NCI-H748 (cell line): ENCODE data around the gene WDR3.

Experiments
- DNase-seq: peaks from one replicate; lab custom pipeline; 2025; ENCODE audit not compliant: unreplicated experiment; lab: John Stamatoyannopoulos, UW

Gene WDR3

DNA sequence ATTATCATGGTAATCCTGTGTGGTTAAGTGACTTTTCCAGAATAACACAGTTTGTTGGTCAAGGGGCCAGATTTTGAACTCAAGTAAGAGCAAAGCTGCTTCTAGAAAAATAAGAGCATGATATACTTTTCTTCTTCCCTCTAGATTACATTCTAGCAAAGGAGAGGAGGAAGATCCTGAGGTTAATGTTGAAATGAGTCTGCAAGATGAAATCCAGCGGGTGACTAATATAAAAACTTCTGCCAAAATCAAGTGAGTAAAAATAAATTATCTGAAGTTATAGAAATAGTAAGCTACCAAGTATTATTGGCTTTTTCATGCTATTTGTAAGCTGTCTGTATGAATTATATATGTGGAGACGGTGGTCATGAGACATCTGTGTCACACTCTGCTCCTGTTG lies 12.8 kb downstream of the WDR3 start:
- no peak for DNase-seq

DNA sequence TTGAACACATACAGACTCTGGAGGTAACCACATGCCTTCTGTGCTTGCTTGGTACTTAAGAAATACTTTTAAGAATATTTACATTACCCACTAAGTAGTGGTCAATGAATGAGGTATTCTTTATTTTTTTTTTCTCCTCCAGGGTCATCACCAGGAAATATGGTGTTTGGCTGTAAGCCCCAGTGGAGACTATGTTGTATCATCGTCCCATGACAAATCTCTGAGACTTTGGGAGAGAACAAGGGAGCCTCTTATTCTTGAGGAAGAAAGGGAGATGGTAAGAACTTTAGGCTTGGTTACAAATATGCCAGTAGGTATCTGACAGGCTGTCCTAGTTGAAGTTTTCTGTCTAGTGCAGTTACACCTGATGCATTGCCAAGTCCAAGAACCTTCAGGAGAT lies 22.8 kb downstream of the WDR3 start:
- DNase-seq = no peak

DNA sequence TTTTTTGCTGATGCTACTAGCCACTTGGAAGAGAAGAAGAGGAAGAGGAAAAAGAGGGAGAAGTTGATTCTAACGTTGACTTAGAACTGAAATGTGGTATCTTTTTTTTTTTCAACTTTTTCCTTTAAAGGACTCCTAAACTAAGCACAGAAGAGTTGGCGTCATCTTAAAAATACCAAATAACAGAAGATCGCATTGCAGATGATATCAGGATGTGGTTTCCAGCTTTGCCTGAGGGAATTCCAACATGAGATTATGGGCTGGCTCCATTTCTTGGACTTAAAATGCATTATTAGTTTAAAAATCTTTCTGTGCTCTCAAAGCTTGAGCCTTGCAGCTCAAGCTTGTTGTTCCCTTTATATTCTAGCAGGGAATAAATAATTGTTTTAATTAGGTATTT lies 29.8 kb downstream of the WDR3 start:
- DNase-seq = no peak

DNA sequence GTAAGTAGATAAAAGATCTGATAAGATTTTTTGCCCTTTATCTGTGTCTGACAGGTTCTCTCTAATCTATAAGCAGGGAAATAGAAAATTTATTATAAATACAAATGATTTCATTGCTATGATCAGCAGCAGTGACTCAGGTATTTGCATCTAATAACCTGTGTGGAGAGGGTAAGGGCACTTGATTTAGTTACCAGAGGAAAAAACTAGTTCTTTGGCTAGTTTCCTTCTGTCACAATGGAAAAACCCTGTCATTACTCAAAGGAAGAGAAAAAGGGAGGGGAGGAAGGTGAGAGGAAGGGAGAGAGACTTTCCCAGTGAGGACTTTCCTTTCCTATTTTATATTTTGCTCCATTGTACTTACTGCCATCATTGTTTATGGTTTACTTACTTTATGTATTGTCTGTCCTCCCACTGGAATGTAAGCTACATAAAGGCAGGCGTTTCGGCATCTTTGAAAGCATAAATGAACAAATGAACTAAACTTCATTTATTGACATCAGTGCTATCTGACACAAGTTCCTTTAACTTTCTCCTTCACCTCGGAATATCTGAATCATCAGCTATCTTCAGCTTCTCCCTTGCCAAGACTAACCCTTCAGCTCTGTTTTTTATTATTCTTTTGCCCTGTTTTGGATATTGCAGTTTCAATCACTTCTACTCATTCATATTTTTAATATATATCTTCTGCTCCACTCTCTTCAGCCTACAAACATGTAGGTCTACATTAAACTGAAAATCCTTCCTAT lies 34.9 kb downstream of the WDR3 start:
- DNase-seq = no peak

DNA sequence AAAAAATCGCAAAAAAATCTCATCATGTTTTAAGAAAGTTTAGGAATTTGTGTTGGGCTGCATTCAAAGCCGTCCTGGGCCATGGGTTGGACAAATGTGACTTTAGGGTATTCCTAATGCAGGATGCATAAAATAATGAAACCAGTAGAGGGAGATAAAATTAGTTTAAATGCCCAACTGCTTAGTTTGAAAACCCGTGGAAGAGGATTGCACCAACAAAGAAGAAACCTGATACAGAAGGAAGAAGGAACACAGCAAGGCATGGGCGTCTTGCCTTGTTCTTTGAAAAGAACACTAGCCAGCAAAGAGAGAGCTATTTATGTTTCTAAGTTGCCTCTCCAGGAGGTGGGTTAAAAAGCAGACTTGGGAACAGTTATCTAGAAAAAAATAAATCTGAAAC lies 37.9 kb downstream of the WDR3 start:
- DNase-seq = peak; percentile 6

DNA sequence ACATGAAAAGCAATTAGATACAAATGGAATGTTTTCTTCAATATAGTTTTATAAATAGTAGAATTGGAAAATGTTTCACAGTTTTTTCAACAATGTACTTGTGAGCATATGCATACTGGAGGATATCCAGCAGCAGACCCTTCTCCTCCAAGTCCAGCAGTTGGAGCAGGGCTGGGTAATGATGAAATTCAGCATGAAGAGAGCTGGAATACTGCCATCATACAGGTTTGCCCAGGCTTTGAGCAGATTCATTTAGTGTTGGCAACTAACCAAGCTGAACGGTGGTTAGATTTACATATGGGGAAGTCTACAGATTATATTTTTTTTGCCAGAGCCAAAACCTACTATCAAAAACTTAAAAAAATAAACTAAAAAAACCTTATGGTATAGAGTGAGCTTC lies 38.3 kb downstream of the WDR3 start:
- DNase-seq = peak; percentile 20

DNA sequence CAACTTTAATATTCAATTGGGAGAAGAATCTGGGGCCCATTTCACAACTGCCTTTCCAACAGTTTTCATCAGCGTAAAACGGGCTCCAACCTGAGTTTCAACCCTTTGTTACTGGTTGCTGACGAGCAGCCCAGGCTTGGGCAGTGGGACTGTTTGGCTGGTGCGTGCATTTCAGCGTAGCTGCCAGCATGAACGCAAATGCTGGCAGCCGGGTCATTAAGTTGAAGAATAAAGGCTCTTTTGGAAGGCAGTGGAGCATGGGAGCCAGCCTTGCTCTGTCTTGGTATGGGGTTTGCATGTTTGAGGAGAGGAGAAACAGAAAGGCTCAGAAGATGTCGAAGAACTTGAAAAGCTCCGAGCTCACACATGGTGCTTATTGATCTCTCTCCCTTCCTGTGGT lies 40.7 kb downstream of the WDR3 start:
- DNase-seq = no peak

DNA sequence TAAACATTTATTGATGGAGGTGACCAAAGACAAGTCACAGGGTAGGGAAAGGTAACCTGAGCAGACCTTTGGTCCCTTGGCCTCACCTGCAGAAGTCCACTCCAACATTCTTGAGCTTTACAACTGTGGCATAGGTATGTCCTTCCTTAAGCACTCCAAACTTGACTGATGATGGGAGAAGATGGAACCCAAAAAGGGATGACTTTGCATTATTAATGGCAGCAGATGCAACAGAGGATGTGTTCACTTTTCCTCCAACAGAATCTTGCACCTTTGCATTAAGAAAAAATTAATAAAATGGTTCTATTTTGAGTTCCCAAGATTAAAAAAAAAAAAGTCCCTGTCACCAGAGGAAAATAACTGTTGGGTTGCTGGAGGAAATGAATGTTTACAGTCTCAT lies 42.2 kb downstream of the WDR3 start:
- DNase-seq = no peak

DNA sequence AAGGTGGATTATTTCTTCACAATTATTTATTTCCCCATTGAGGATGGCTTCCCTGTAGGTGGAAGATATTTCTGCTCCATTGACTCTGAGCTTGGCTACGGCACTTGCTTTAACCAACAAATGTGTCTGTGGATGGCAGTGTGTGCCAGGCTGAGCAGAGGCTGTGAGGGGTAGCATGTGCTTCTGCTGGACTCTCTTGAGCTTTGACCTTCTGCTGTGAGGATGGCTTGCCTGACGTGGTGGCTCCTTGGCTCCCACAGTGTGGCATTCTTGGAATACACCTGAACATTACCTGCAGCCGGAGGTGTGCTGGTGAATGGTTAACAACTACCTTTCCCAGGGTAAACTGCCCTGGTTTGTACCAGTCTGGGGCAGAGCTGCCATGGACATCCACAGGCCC lies 46.8 kb downstream of the WDR3 start:
- DNase-seq = no peak

DNA sequence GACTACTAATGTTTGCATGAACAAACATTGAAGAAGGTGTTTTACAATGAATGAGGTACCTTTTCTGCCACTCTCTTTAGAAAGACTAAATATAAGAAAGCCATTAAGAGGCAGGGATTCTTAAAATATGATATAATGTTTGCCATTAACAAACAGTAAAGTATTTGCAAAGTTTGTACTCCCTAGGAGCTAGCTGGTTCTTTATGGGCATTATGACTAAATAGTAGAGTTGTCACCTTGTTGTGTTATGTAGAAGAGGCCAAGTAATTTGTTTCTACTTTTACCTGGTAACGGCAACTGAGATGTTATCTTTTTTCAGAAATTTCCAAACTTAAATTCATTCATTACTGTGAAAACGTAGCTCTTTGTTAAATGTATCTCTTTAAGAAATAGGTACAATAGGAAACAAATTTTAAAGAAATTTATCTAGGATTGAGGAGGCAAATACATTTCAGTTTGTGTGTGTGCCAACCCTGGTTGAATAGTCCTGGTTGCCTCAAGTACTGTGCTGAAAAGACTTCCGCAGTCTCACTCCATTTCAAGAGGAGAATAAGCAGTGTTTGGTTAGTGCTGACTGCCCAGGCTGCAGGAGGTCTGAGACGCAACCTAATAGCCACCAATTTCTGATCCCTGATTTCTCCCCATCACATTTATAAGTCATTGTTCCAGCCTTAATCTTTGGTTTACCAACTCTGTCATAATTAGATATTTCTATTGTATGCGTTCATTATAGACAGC lies 52.1 kb downstream of the WDR3 start:
- no peak for DNase-seq

DNA sequence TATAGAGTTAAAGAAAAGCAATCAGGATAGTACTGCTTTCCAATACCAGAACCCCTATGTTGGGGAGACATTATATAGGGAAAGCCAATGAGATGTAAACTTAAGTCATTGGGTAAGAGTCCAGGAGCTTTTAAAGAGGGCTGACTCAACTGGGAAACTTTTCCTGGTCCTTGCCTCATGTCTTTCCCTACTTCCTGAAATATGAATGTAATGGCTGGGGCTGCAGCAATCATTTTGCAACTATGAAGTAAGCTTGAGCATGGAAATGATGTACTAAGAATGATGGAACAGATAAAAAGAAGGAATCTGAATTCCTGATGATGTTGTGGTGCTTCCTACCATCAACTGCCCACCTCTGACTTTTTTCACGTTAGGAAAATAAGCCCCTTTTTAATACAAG lies 55.7 kb downstream of the WDR3 start:
- no peak for DNase-seq

DNA sequence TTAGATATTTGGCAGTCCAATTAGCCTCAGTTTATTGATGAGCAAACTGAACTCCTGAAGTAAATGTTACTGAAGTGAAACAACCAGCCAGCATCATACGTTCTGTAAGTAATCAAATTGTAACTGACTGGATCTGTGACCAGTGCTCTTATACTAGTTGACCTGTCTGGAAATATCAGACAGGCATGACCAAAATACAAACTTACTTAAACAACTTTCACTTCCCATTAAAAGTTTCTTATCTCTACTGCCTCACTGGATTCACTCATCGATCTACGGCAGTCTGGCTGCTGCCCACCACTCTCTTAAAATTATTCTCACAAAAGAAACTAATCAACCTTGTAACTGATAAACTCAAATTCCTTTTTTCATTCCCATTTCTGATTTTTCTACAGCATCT lies 56.4 kb downstream of the WDR3 start:
- no peak for DNase-seq

DNA sequence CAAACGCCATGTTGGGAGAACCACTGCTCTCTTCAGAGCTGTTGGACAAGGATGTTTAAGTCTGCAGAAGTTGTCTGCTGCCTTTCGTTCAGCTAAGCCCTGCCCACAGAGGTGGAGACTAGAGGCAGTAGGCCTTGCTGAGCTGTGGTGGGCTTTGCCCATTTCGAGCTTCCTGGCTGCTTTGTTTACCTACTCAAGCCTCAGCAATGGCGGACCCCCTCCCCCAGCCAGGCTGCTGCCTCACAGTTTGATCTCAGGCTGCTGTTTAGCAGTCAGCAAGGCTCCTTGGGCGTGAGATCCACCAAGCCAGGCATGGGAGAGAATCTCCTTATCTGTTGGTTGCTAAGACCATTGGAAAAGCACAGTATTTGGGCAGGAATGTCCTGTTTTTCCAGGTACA lies 74.8 kb downstream of the WDR3 start:
- DNase-seq = no peak

DNA sequence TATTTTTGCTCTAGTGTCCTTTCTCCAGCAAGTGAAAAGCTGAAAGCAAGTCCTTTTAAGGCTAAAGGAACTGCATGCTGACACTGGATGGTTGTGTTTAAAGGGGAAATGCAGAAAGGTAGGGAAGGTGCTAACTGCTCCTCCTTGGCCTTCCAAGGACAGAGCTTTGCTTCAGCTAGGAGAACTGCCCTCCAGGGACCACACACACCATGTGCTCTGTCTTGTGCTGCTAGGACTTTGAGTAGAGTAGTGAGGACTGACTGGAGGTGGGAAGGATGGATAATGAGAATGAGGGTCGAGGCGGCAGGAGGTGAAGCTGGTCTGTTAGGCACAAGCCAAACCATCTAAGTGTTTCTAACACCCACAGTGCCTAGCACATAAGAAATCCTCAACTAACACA lies 77.9 kb downstream of the WDR3 start:
- no peak for DNase-seq

DNA sequence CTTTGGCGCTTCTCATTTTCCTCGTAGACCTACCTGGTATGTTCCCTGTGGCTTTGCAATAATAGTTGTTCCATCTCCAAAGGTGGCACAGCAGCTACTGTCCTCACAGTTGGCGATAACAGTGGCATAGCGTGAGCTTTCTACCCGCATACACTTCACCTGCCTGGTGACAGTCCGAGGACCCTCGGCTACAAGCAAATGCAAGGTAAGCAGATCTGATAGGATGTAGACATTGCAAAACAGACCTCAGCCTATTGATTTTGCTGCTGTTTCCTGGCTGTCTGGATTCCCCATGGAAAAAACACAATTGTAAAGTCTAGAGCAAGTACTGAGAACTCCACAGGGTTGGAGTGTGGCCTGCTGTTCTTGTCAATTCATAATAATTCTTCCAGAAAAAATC lies 78.5 kb downstream of the WDR3 start:
- DNase-seq = no peak

DNA sequence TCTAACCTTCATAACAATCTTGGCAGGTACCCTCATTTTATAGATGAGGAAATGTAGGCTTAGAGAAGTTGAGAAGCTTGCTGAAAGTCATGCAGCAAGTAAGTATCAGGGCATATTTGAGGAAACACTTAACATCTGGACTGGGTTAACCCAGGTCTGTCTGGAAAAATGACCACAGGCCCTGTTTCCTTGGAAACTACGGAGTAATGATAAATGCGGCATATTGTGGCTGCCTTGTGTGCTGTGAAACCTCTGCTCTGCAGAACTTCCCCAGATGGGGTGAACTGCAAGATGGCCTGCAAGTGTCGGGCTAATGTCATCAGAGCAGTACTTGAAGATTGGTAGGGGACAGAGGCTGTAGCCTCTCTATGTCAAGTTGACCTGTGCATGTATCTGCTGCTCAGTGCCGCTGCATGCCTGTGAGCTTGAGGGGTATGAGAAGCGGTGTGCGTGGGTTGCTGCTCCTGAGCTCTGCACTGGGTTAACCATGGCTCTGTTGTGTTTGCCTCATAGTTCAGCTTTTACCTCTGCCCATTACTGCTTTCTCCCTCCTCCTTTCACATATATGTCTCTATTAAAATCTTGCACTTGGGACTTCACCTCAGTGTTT lies 83.1 kb downstream of the WDR3 start:
- DNase-seq = no peak

DNA sequence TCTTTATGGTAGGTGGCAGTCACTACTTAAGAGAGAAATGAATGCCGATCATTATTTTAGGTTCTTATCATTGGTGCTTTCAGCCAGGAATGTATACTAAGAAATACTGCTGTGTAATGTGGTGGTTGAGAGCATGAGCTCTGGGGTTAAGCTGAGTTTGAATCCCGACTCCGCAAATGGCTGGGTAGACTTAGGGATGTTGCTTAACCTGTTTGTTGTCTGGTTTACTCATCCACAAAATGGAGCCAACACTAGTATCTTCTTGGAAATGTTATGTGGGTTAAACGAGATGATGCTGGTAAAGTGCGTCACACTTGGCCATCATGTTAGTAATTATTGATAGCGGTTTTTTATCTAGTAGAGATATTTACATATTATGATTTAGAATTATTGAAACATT lies 83.8 kb downstream of the WDR3 start:
- no peak for DNase-seq

DNA sequence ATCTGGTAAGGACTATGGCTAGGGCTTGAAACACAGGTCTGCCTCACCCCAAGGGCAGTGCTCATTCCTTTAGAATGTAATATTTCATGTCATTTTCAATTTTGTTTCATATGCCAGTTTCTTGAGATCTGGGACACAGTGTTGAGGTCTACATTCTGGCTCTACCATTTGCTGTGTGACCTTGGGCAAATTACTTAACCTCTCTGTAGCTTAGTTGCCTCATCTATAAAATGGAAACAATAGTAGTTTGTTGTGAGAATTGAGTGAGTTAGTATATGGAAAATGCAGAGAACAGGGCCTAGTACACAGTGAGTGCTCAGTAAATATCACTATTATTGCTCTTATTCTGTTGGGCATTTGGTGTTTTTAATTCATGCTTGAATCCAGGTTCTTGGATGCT lies 84.4 kb downstream of the WDR3 start:
- DNase-seq = no peak
